ENCODE results near the gene PCDHGA5.
"Not testable (repeated sequence)": the region's sequence is repeated elsewhere in the genome, so short reads cannot be mapped to it uniquely, and the experiment has no call there.

The PCDHGA5 gene

DNA sequence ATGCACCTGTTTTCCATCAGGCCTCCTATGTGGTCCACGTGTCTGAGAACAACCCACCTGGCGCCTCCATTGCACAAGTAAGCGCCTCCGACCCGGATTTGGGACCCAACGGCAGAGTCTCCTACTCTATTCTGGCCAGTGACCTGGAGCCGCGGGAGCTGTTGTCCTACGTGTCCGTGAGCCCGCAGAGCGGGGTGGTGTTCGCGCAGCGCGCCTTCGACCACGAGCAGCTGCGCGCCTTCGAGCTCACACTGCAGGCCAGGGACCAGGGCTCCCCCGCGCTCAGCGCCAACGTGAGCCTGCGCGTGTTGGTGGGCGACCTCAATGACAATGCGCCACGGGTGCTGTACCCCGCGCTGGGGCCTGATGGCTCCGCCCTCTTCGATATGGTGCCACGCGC, 12.4 kb upstream of the PCDHGA5 start:
- DNase-seq (ENCODE audit: low read depth) = no peak

DNA sequence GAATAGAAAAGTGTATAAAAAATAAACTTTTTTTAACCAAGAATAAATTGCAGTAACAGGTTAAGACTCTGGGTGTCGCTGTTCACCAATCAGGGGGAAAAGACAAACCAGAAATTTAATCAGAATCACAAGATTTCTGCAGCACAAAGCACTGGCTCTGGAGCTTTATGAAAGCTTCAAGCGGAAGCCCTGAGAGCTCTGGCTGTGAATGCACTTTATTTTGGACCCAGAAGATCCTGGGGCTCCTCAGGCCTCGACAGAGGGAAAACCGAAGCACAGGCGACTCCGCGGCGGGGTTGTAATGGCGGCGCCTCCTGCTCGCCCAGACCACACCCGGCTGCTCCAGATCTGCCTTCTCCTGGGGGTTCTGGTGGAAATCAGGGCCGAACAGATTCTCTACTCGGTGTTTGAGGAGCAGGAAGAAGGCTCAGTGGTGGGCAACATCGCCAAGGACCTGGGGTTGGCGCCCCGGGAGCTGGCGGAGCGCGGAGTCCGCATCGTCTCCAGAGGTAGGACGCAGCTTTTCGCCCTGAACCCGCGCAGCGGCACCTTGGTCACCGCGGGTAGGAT, 9.0 kb upstream of the PCDHGA5 start, which contains the start of gene PCDHGA4:
Gene PCDHGA4 (plus strand): TSS at position 122 of the 570 bp plus-strand sequence. CDS start 87 bp downstream, at position 209.
- no peak for DNase-seq (ENCODE audit: low read depth)

- DNase-seq (ENCODE audit: low read depth) = no peak
Measured at GRCh38 chr5:141355641-141356040, 8.3 kb upstream of the PCDHGA5 start.

- DNase-seq (ENCODE audit: low read depth) = no peak
Measured at GRCh38 chr5:141356133-141356532, 7.8 kb upstream of the PCDHGA5 start.

- no peak for DNase-seq (ENCODE audit: low read depth)
Measured at GRCh38 chr5:141356950-141357349, 7.0 kb upstream of the PCDHGA5 start.

- no peak for DNase-seq (ENCODE audit: low read depth)
Measured at GRCh38 chr5:141359790-141360426, 4.1 kb upstream of the PCDHGA5 start, which contains the start of gene PCDHGB2. Gene PCDHGB2, plus strand, starts transcription at chr5:141359994. Its CDS starts 142 bp downstream, at chr5:141360136.

- no peak for DNase-seq (ENCODE audit: low read depth)
Measured at GRCh38 chr5:141360685-141361084, 3.3 kb upstream of the PCDHGA5 start.

- no peak for DNase-seq (ENCODE audit: low read depth)
Measured at GRCh38 chr5:141362719-141363118, 1.2 kb upstream of the PCDHGA5 start.

DNA sequence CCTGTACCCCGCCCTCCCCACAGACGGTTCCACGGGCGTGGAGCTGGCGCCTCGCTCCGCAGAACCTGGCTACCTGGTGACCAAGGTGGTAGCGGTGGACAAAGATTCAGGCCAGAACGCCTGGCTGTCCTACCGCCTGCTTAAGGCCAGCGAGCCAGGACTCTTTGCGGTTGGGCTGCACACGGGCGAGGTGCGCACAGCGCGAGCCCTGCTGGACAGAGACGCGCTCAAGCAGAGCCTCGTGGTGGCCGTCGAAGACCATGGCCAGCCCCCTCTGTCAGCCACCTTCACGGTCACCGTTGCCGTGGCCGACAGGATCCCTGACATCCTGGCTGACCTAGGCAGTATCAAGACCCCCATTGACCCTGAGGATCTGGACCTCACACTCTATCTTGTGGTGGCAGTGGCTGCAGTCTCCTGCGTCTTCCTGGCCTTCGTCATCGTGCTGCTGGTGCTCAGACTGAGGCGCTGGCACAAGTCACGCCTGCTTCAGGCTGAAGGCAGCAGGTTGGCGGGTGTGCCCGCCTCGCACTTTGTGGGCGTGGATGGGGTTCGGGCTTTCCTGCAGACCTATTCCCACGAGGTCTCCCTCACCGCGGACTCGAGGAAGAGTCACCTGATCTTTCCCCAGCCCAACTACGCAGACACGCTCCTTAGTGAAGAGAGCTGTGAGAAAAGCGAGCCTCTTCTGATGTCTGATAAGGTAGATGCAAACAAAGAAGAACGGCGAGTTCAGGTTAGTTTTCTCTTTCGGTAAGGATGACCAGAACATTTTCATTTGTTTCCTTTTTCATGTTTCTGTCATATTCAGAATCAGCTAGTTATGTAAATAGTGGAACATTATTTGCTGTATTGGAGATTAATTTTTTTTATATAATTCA, 2.3 kb downstream of the PCDHGA5 start:
- no peak for DNase-seq (ENCODE audit: low read depth)

GRCh38 chr5:141369994-141370848, 6.3 kb downstream of the PCDHGA5 start, which contains the start of gene PCDHGB3:
Gene PCDHGB3, plus strand, starts transcription at chr5:141370242. Its CDS starts 153 bp downstream, at chr5:141370395.
- no peak for DNase-seq (ENCODE audit: low read depth)

- DNase-seq (ENCODE audit: low read depth) = no peak
Measured at GRCh38 chr5:141371572-141372475, 7.9 kb downstream of the PCDHGA5 start.

- no peak for DNase-seq (ENCODE audit: low read depth)
Measured at GRCh38 chr5:141373673-141374317, 9.8 kb downstream of the PCDHGA5 start, which contains the start of gene PCDHGA6. Gene PCDHGA6, plus strand, starts transcription at chr5:141373891. Its CDS starts 193 bp downstream, at chr5:141374084.

- no peak for DNase-seq (ENCODE audit: low read depth)
Measured at GRCh38 chr5:141374627-141375026, 10.7 kb downstream of the PCDHGA5 start.

DNA sequence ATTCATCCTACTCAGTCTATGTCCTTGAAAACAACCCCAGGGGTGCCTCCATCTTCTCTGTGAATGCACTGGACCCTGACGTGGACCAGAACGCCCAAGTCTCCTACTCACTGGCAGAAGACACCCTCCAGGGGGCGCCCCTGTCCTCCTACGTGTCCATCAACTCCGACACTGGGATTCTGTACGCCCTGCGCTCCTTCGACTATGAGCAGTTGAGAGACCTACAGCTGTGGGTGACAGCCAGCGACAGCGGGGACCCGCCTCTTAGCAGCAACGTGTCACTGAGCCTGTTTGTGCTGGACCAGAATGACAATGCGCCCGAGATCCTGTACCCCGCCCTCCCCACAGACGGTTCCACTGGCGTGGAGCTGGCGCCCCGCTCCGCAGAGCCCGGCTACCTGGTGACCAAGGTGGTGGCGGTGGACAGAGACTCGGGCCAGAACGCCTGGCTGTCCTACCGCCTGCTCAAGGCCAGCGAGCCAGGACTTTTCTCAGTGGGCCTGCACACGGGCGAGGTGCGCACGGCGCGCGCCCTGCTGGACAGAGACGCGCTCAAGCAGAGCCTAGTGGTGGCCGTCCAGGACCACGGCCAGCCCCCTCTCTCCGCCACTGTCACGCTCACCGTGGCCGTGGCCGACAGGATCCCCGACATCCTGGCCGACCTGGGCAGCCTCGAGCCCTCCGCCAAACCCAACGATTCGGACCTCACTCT, 11.6 kb downstream of the PCDHGA5 start:
- not testable (repeated sequence) for DNase-seq (ENCODE audit: low read depth)

DNA sequence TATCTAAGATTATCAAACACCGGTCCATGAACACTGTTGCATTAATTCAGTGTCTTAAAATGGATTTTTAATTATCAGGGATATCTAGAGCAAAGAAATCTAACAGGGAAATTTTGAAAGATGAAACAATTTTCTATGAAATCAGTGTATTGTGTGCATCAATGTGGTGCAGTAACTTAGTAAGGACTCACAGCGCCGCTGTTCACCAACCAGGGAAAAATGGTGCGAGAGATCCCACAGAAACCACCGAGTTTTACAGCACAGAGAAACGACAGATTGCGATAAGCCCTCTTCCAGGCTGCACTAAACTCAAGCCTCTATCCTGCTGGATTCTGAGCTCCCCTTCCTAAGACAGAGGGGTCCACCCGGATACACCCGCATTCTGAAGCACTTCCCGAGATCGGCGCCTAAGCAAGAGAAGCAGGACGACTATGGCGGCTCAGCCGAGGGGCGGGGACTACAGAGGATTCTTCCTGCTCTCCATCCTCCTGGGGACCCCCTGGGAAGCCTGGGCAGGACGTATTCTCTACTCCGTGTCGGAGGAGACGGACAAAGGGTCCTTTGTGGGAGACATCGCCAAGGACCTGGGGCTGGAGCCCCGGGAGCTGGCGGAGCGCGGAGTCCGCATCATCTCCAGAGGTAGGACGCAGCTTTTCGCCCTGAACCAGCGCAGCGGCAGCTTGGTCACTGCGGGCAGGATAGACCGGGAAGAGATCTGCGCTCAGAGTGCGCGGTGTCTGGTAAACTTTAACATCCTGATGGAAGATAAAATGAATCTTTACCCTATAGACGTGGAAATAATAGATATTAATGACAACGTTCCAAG, 18.7 kb downstream of the PCDHGA5 start, which contains the start of gene PCDHGA7:
Gene PCDHGA7 (plus strand): TSS at position 274 of the 826 bp plus-strand sequence. CDS start 158 bp downstream, at position 432.
- no peak for DNase-seq (ENCODE audit: low read depth)

GRCh38 chr5:141383345-141383744, 19.4 kb downstream of the PCDHGA5 start:
- DNase-seq (ENCODE audit: low read depth) = no peak

GRCh38 chr5:141384471-141385267, 20.7 kb downstream of the PCDHGA5 start:
- DNase-seq (ENCODE audit: low read depth) = no peak

Measured in activated gamma-delta T cell treated with anti-CD3 and anti-CD28 coated beads, Interleukin-2, amount 50 U/mL, for 16 hours (primary cell).